H1 (cell line): ENCODE results near the gene MCMBP. TPM values are rescaled to one million over a fixed set of nuclear protein-coding genes. Genes with fewer than 3 reads are reported as not detected.

ENCODE experiments used
- CTCF ChIA-PET: fragments of 300-600 bp; sonication (Branson Sonifier 250); formaldehyde crosslinking; loops from one replicate; lab custom pipeline; 2021; ENCODE audit not compliant: partially characterized antibody; lab: Charles Lee
- POLR2A ChIA-PET: fragments of 300-600 bp; sonication (Branson Sonifier 250); formaldehyde crosslinking; loops from one replicate; lab custom pipeline; 2021; ENCODE audit warnings: inconsistent platforms; ENCODE audit not compliant: partially characterized antibody; lab: Charles Lee
- DNase-seq, 2 experiments: peaks; one replicate each; pipeline versions ENCODE4 v3.0.0 to v3.0.0-alpha.2; 2010 to 2022; ENCODE audit warnings: low spot score in 2 of 2, low read depth in 1 of 2, mixed read lengths in 1 of 2
- FAIRE-seq: peaks from 2 replicates; lab custom pipeline; 2011; peaks lifted over from hg19 to GRCh38; lab: Jason Lieb, UNC
- H2AFZ ChIP-seq: 2 replicates; pipeline ENCODE4 v1.8.1; 2012; ENCODE audit warnings: low read length, inconsistent platforms
- H2AK5ac ChIP-seq: 2 replicates; pipeline ENCODE4 v1.6.1; 2013; ENCODE audit warnings: low read depth, low read length
- H2BK120ac ChIP-seq: replicated peaks from 2 replicates; pipeline ENCODE3; 2013; ENCODE audit warnings: low read depth, low read length, inconsistent platforms
- H2BK12ac ChIP-seq: 2 replicates; pipeline ENCODE4 v1.6.1; 2013; ENCODE audit warnings: low read depth, low read length
- H2BK15ac ChIP-seq: 2 replicates; pipeline ENCODE4 v1.6.1; 2013; ENCODE audit warnings: low read length
- H2BK20ac ChIP-seq: 2 replicates; pipeline ENCODE4 v1.6.1; 2013; ENCODE audit warnings: low read length
- H2BK5ac ChIP-seq: 2 replicates; pipeline ENCODE4 v1.6.1; 2013; ENCODE audit warnings: low read depth, low read length
- H3K14ac ChIP-seq: 2 replicates; pipeline ENCODE4 v1.6.1; 2013; ENCODE audit warnings: inconsistent platforms; ENCODE audit not compliant: insufficient read length
- H3K18ac ChIP-seq: 2 replicates; pipeline ENCODE4 v1.6.1; 2013; ENCODE audit warnings: low read length; ENCODE audit errors: extremely low read depth
- H3K23ac ChIP-seq: 2 replicates; pipeline ENCODE4 v1.6.1; 2013; ENCODE audit warnings: inconsistent platforms; ENCODE audit not compliant: insufficient read length
- H3K23me2 ChIP-seq: 2 replicates; pipeline ENCODE4 v1.6.1; 2013; ENCODE audit warnings: low read depth, low read length
- H3K27ac ChIP-seq: 2 replicates; pipeline ENCODE4 v1.6.1; 2011; ENCODE audit warnings: low read depth, low read length, inconsistent platforms
- H3K27me3 ChIP-seq, 4 experiments: replicated peaks in 1 of 4; 1 replicate in 1 of 4; 2 replicates in 3 of 4; pipeline versions ENCODE4 v1.6.1 to v1.8.1; 2011 to 2013; ENCODE audit warnings: low read length in 3 of 4, mild to moderate bottlenecking in 3 of 4, inconsistent platforms in 2 of 4, mixed read lengths in 2 of 4, moderate library complexity in 1 of 4; ENCODE audit not compliant: control insufficient read depth in 3 of 4, insufficient read depth in 3 of 4; ENCODE audit errors: extremely low read depth in 1 of 4
- H3K36me3 ChIP-seq, 4 experiments: 2 replicates each; pipeline versions ENCODE4 v1.6.1 to v1.8.1; 2011 to 2013; ENCODE audit warnings: mild to moderate bottlenecking in 4 of 4, low read length in 3 of 4, moderate library complexity in 2 of 4, control low read depth in 1 of 4, inconsistent platforms in 1 of 4; ENCODE audit not compliant: insufficient read depth in 4 of 4, control insufficient read depth in 2 of 4
- H3K4ac ChIP-seq: replicated peaks from 2 replicates; pipeline ENCODE3; 2013; ENCODE audit warnings: low read length, low read depth, mixed read lengths, inconsistent platforms; ENCODE audit not compliant: insufficient read length
- H3K4me1 ChIP-seq, 4 experiments: replicated peaks in 1 of 4; 1 replicate in 1 of 4; 2 replicates in 3 of 4; pipeline versions ENCODE4 v1.6.1 to v1.8.1; 2011 to 2013; ENCODE audit warnings: low read length in 3 of 4, inconsistent platforms in 2 of 4, mixed read lengths in 1 of 4; ENCODE audit not compliant: insufficient read depth in 4 of 4, control insufficient read depth in 3 of 4
- H3K4me2 ChIP-seq, 2 experiments: 2 replicates each; pipeline versions ENCODE4 v1.6.1 to v1.8.1; 2011 to 2013; ENCODE audit warnings: low read depth in 2 of 2, low read length in 2 of 2, control low read depth in 1 of 2, inconsistent platforms in 1 of 2, mild to moderate bottlenecking in 1 of 2; ENCODE audit not compliant: insufficient read depth in 1 of 2
- H3K4me3 ChIP-seq, 4 experiments: fragments of 200-600, 300-600 bp in 1 of 4; sonication (generic), shearing (Covaris generic), sonication (Bioruptor Twin) in 1 of 4; 2 replicates each; pipeline versions ENCODE4 v1.5.1 to v1.8.1; 2011 to 2016; ENCODE audit warnings: low read length in 4 of 4, low read depth in 3 of 4, control low read depth in 2 of 4, inconsistent platforms in 2 of 4, mild to moderate bottlenecking in 2 of 4, mixed read lengths in 1 of 4, moderate library complexity in 1 of 4; ENCODE audit not compliant: insufficient read depth in 2 of 4; ENCODE audit errors: extremely low read depth in 1 of 4
- H3K56ac ChIP-seq: replicated peaks from 2 replicates; pipeline ENCODE3; 2013; ENCODE audit warnings: low read depth, mild to moderate bottlenecking, mixed read lengths, low read length, inconsistent platforms; ENCODE audit not compliant: insufficient read length
- H3K79me1 ChIP-seq: 2 replicates; pipeline ENCODE4 v1.6.1; 2013; ENCODE audit warnings: low read depth, low read length, control low read depth
- H3K79me2 ChIP-seq, 2 experiments: 2 replicates each; pipeline versions ENCODE4 v1.6.1 to v1.8.1; 2012 to 2013; ENCODE audit warnings: low read length in 2 of 2, mild to moderate bottlenecking in 2 of 2, inconsistent platforms in 1 of 2; ENCODE audit not compliant: insufficient read depth in 2 of 2, control insufficient read depth in 1 of 2
- H3K9ac ChIP-seq, 4 experiments: replicated peaks in 1 of 4; 1 replicate in 1 of 4; 2 replicates in 3 of 4; pipeline versions ENCODE4 v1.6.1 to v1.8.1; 2011 to 2013; ENCODE audit warnings: low read depth in 3 of 4, low read length in 3 of 4, control low read depth in 2 of 4, mild to moderate bottlenecking in 2 of 4, moderate library complexity in 2 of 4, inconsistent platforms in 1 of 4; ENCODE audit errors: extremely low read depth in 1 of 4
- H3K9me3 ChIP-seq, 2 experiments: 2 replicates each; pipeline versions ENCODE4 v1.6.1 to v1.8.1; 2012 to 2013; ENCODE audit warnings: mild to moderate bottlenecking in 2 of 2, moderate library complexity in 2 of 2, control low read depth in 1 of 2, inconsistent platforms in 1 of 2, low read depth in 1 of 2, low read length in 1 of 2, mixed read lengths in 1 of 2; ENCODE audit not compliant: insufficient read depth in 2 of 2
- H4K20me1 ChIP-seq, 2 experiments: replicated peaks in 1 of 2; 2 replicates each; pipeline versions ENCODE3 to v1.8.1; 2011 to 2013; ENCODE audit warnings: inconsistent platforms in 2 of 2, low read length in 2 of 2, mild to moderate bottlenecking in 1 of 2; ENCODE audit not compliant: insufficient read depth in 2 of 2, control insufficient read depth in 1 of 2
- H4K5ac ChIP-seq: 2 replicates; pipeline ENCODE4 v1.6.1; 2013; ENCODE audit warnings: low read length, low read depth, mixed read lengths, inconsistent platforms; ENCODE audit not compliant: insufficient read length
- H4K8ac ChIP-seq: 2 replicates; pipeline ENCODE4 v1.8.0; 2013; ENCODE audit warnings: mild to moderate bottlenecking, moderate library complexity, low read length, inconsistent platforms; ENCODE audit not compliant: insufficient read depth; ENCODE audit errors: extremely low read depth
- H4K91ac ChIP-seq: replicated peaks from 2 replicates; pipeline ENCODE3; 2013; ENCODE audit warnings: low read length, mixed read lengths, inconsistent platforms; ENCODE audit not compliant: insufficient read length
- JUND ChIP-seq: IDR thresholded peaks from 2 replicates; pipeline ENCODE4 v1.6.1; 2011; ENCODE audit warnings: mild to moderate bottlenecking, improper control_type of control experiment, low read length
- SP2 ChIP-seq: IDR thresholded peaks from 2 replicates; pipeline ENCODE4 v1.6.1; 2012; ENCODE audit warnings: mild to moderate bottlenecking, low read length, inconsistent platforms
- SP4 ChIP-seq: IDR thresholded peaks from 2 replicates; pipeline ENCODE4 v1.6.1; 2012; ENCODE audit warnings: low read length, inconsistent platforms
- WGBS, 2 experiments: shearing (Covaris generic) in 1 of 2; methylation state at CpG; one replicate each; pipeline versions ENCODE4 v1.1.6 to v1.1.7; 2013 to 2015; ENCODE audit warnings: low lambda C conversion rate in 2 of 2, mixed read lengths in 2 of 2, inconsistent platforms in 1 of 2, low coverage in 1 of 2, missing lambda C conversion rate in 1 of 2; ENCODE audit not compliant: insufficient replicate concordance in 2 of 2, insufficient coverage in 1 of 2, insufficient read length in 1 of 2; ENCODE audit errors: extremely low coverage in 1 of 2, missing lambda C conversion rate in 1 of 2; 5-methylcytosine and 5-hydroxymethylcytosine counted together
- polyA plus RNA-seq, 7 experiments: library from polyadenylated mRNA; depleted of rRNA in 3 of 7; stranded (reverse) in 5 of 7; unstranded in 2 of 7; fragments of >200 nt in 5 of 7; fragments of 200-250 nt in 2 of 7; gene quantifications; 1 replicate in 5 of 7; 2 replicates in 1 of 7; 4 replicates in 1 of 7; pipeline versions ENCODE4 v1.2.1 to v1.2.3, GENCODE V29; 2011 to 2013; ENCODE audit warnings: missing spikeins in 2 of 7, mixed read lengths in 2 of 7
- total RNA-seq: library from RNA; stranded (reverse); fragmentation: NEBNext Ultra II Directional; extraction: Animal tissue kit (Norgen Biotek cat#: 25700); gene quantifications from 2 replicates; pipeline ENCODE4 v1.2.1, GENCODE V29; 2021

Gene MCMBP
- total and polyA plus RNA-seq, 2 of the 8 experiments (the other 6 are each of a cell fraction or from before 2014, with no cell fraction given), result 67.3 to 81.7 TPM

DNA sequence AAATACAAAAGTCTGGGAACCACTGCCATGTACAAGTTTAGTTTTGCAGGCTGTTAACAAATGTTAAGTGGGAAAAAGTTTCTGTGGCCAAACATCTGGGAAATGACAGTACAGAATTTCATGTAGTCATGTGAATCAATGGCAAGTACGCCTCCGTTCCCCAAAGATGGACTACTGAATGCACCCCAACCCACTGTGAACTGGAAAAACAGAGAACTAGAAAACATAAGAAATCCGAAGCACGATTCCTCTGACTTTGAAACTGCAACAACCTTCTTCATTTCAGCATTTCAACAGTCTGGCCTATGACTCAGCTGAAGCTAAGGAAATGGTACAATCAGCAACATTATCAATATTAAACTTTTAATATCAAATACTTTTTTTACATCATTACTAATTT, 41.8 kb downstream of the MCMBP start:
- no peaks in the 10 kb centered on the region for H3K4me1 ChIP-seq
- no peak overlapping the region for H2BK12ac ChIP-seq
- H3K79me1 ChIP-seq, result no peaks in the 10 kb centered on the region; the same call in 1 of the 2 replicates
- H3K27me3 ChIP-seq, result no peaks in the 10 kb centered on the region
- H3K4me3 ChIP-seq, result no peak overlapping the region
- no peak overlapping the region for H3K9ac ChIP-seq
- H4K91ac ChIP-seq, result no peak overlapping the region
- no peak overlapping the region for H2BK20ac ChIP-seq
- no peaks in the 10 kb centered on the region for H3K9me3 ChIP-seq
- H3K14ac ChIP-seq, result no peak overlapping the region
- TF ChIP-seq SP4, result no peak
- no peak for TF ChIP-seq SP2
- no peak for TF ChIP-seq JUND
- H3K23ac ChIP-seq, result no peak overlapping the region
- no peak overlapping the region for H3K4ac ChIP-seq
- H2AK5ac ChIP-seq, result no peak overlapping the region
- no peak overlapping the region for H3K27ac ChIP-seq
- ChIA-PET CTCF (interaction anchor here (0.9 to 2.2 kb wide), 5 partner anchors 9 to 82 kb away, joined by 3 to 18 read pairs (median 4); no protein-coding TSS in a partner anchor), POLR2A (interaction anchor here (1.5 to 2.3 kb wide), 2 partner anchors 12 to 42 kb away, joined by 4 to 10 read pairs; partner anchors contain the start of gene MCMBP)
- FAIRE-seq, result no peak
- no peaks in the 10 kb centered on the region for H3K23me2 ChIP-seq
- H3K4me2 ChIP-seq, result no peak overlapping the region
- no peak overlapping the region for H2BK120ac ChIP-seq
- no peaks in the 10 kb centered on the region for H3K79me2 ChIP-seq
- no peak overlapping the region for H4K5ac ChIP-seq
- peaks cover 13 to 90% (median 50%) of the 10 kb centered on the region in 4 experiments for H3K36me3 ChIP-seq
- WGBS, 2 experiments, result 91% methylated on average over 4 of the region's 4 CpGs; no CpG with 5 or more reads in 1 of the 2 experiments
- no peak overlapping the region for H3K18ac ChIP-seq
- no peak overlapping the region for H3K56ac ChIP-seq
- no peak overlapping the region for H2BK15ac ChIP-seq
- no peak overlapping the region for H4K8ac ChIP-seq
- no peak overlapping the region for H2AFZ ChIP-seq
- H2BK5ac ChIP-seq, result no peak overlapping the region
- no peak for DNase-seq
- peaks cover 2% of the 10 kb centered on the region in 2 experiments for H4K20me1 ChIP-seq
